SU-DHL-6 (cell line): Measurements from ENCODE around the gene CNTF.

Experiments used
- H2AFZ ChIP-seq: fragments of 200-600 bp; sonication (generic); 2 replicates; pipeline ENCODE4 v1.6.1; 2014; ENCODE audit warnings: low read depth, mild to moderate bottlenecking, moderate library complexity, mixed read lengths, antibody characterized with exemption, low read length; ENCODE audit not compliant: severe bottlenecking
- H3F3A ChIP-seq: fragments of 200-600 bp; shearing (Covaris generic); 2 replicates; pipeline ENCODE4 v1.6.0; 2016; ENCODE audit warnings: antibody characterized with exemption, mild to moderate bottlenecking; ENCODE audit not compliant: insufficient read depth
- H3K27ac ChIP-seq: fragments of 200-600 bp; sonication (generic); 2 replicates; pipeline ENCODE4 v1.5.1; 2016; ENCODE audit warnings: low read depth, mild to moderate bottlenecking, low read length, moderate library complexity, mixed read lengths
- H3K27me3 ChIP-seq: fragments of 200-600 bp; sonication (generic), shearing (Covaris generic); 2 replicates; pipeline ENCODE4 v1.6.0; 2014; ENCODE audit warnings: mild to moderate bottlenecking, low read length
- H3K36me3 ChIP-seq: fragments of 200-600 bp; sonication (generic); 2 replicates; pipeline ENCODE4 v1.6.1; 2014; ENCODE audit warnings: mild to moderate bottlenecking, low read length, mixed read lengths
- H3K4me2 ChIP-seq: fragments of 300-600, 200-600 bp; shearing (Covaris generic), sonication (generic); 2 replicates; pipeline ENCODE4 v1.6.0; 2014; ENCODE audit warnings: low read length, low read depth, mild to moderate bottlenecking; ENCODE audit not compliant: poor library complexity, severe bottlenecking
- H3K4me3 ChIP-seq: fragments of 200-600 bp; sonication (generic); 2 replicates; pipeline ENCODE4 v1.5.1; 2014; ENCODE audit warnings: antibody characterized with exemption, low read length, mild to moderate bottlenecking, mixed read lengths; ENCODE audit not compliant: insufficient read depth, poor library complexity, severe bottlenecking
- H3K79me2 ChIP-seq: fragments of 200-600 bp; sonication (generic); 2 replicates; pipeline ENCODE4 v1.6.1; 2014; ENCODE audit warnings: mild to moderate bottlenecking, low read length, moderate library complexity; ENCODE audit not compliant: insufficient read depth
- H3K9ac ChIP-seq: fragments of 200-600 bp; sonication (generic); 2 replicates; pipeline ENCODE4 v1.7.0; 2014; ENCODE audit warnings: mild to moderate bottlenecking, low read length
- H3K9me2 ChIP-seq: fragments of 200-600 bp; sonication (generic); replicated peaks from 2 replicates; pipeline ENCODE4 v1.6.1; 2014; ENCODE audit warnings: low read length; ENCODE audit not compliant: insufficient read depth
- H3K9me3 ChIP-seq: fragments of 200-600 bp; sonication (generic); 2 replicates; pipeline ENCODE4 v1.6.1; 2014; ENCODE audit warnings: low read length, mixed read lengths; ENCODE audit not compliant: insufficient read depth
- H4K20me1 ChIP-seq: fragments of 200-600 bp; sonication (generic); 2 replicates; pipeline ENCODE4 v1.6.1; 2014; ENCODE audit warnings: low read depth, mild to moderate bottlenecking, antibody characterized with exemption, low read length, moderate library complexity, mixed read lengths
- EZH2phosphoT487 ChIP-seq: fragments of 200-600 bp; sonication (generic), shearing (Covaris generic); conservative IDR thresholded peaks from 2 replicates; pipeline ENCODE4 v1.6.1; 2018; ENCODE audit warnings: mild to moderate bottlenecking, antibody characterized with exemption, low read length, moderate library complexity, mixed read lengths
- TF ChIP-seq, protein P1 (sequence below): fragments of 200-600 bp; sonication (generic); IDR thresholded peaks from one replicate; pipeline ENCODE4 v1.5.1; 2017; ENCODE audit warnings: antibody characterized with exemption, mild to moderate bottlenecking, low read length, moderate library complexity; ENCODE audit not compliant: insufficient read depth, poor library complexity, severe bottlenecking

CNTF gene

DNA sequence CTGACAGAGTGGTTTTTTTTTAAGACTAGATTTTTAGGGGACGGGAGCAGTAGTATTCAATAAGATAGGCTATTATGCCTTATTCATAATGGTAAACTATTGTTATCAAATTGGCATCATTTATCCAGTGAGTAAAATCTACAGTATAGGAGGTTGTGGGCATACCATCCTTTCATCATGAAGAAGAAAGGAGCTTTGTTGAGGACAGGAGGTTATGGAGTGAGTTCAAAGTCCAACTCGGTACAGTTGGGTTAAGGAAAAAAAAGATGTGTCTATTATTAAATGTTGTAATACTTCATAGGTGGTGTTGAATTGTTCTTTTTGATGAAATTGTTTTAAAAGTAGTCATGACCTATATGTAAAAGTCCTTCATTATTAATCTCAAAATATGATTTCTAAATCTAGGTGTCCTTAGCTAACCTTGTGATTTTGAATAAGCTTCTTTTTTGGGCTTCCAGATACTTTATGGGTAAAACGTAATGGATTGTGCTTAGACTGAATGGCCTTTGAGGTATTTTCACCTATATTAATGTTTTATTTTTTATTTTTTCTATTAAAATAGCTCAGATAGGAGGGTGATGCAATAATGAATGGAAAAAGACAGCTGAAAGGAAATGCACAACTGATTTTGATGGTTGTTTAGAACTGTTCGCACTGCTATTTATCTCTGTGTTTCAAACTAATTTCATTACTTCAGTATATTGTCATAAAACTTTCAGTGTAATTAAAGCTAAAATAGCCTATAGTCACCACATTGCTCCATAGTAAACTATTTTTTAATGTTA, 15.3 kb upstream of the CNTF start:
- Histone ChIP-seq H3K9me3 (no peaks in the 10 kb centered on the region), H3K27ac (no peak overlapping the region), H3K9me2 (no peaks in the 10 kb centered on the region), H3K9ac (no peak overlapping the region), H3K4me2 (no peak overlapping the region), H3F3A (peaks cover 7% of the 10 kb centered on the region; the same call in 1 of the 2 replicates), H3K36me3 (peaks cover 28% of the 10 kb centered on the region), H4K20me1 (peaks cover 58% of the 10 kb centered on the region), H3K79me2 (peaks cover 84% of the 10 kb centered on the region), H2AFZ (no peak overlapping the region), H3K27me3 (no peaks in the 10 kb centered on the region), H3K4me3 (no peak overlapping the region)
- TF ChIP-seq EZH2phosphoT487, result no peak

DNA sequence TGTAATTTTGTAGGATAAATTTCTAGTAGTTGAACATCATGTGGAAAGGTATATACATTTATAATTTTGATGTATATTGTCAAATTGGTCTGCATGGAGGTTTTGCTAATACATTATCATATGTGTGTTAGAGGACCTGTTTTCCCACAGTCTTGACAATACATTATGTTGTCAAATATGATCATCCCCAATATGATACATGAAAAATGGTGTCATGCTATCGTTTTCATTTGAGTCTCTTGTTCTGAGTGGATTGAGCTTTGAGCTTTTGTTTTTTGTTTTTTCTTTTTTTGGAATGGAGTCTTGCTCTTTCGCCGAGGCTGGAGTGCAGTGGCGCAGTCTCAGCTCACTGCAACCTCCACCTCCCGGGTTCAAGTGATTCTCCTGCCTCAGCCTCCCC, 14.1 kb upstream of the CNTF start:
- H3K9me2 ChIP-seq, result no peaks in the 10 kb centered on the region
- H3K36me3 ChIP-seq, result peaks cover 40% of the 10 kb centered on the region
- no peaks in the 10 kb centered on the region for H3K27me3 ChIP-seq
- TF ChIP-seq, protein P1, sequence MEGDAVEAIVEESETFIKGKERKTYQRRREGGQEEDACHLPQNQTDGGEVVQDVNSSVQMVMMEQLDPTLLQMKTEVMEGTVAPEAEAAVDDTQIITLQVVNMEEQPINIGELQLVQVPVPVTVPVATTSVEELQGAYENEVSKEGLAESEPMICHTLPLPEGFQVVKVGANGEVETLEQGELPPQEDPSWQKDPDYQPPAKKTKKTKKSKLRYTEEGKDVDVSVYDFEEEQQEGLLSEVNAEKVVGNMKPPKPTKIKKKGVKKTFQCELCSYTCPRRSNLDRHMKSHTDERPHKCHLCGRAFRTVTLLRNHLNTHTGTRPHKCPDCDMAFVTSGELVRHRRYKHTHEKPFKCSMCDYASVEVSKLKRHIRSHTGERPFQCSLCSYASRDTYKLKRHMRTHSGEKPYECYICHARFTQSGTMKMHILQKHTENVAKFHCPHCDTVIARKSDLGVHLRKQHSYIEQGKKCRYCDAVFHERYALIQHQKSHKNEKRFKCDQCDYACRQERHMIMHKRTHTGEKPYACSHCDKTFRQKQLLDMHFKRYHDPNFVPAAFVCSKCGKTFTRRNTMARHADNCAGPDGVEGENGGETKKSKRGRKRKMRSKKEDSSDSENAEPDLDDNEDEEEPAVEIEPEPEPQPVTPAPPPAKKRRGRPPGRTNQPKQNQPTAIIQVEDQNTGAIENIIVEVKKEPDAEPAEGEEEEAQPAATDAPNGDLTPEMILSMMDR, result no peak
- TF ChIP-seq EZH2phosphoT487, result no peak
- no peak overlapping the region for H3K9ac ChIP-seq
- peaks cover 46% of the 10 kb centered on the region for H4K20me1 ChIP-seq
- H2AFZ ChIP-seq, result no peak overlapping the region
- no peaks in the 10 kb centered on the region for H3K9me3 ChIP-seq
- H3K4me3 ChIP-seq, result no peak overlapping the region
- H3K4me2 ChIP-seq, result no peak overlapping the region
- peaks cover 7% of the 10 kb centered on the region; the same call in 1 of the 2 replicates for H3F3A ChIP-seq
- H3K27ac ChIP-seq, result no peak overlapping the region
- peaks cover 72% of the 10 kb centered on the region for H3K79me2 ChIP-seq

DNA sequence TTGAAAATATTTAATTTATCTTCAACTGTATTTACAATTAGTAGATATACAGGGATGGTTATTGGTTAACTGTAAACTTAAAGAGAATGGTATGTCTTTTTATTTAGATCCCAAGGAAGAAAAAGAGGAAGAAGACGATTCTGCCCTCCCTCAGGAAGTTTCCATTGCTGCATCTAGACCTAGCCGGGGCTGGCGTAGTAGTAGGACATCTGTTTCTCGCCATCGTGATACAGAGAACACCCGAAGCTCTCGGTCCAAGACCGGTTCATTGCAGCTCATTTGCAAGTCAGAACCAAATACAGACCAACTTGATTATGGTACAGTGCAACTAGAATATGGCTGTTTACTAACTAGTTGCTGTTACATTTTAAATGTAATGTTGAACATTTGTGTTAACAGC, 12.7 kb upstream of the CNTF start:
- Histone ChIP-seq H3K4me3 (no peak overlapping the region), H3K4me2 (no peak overlapping the region), H3K36me3 (peaks cover 54% of the 10 kb centered on the region), H3K79me2 (peaks cover 58% of the 10 kb centered on the region), H3K27me3 (no peaks in the 10 kb centered on the region), H3K9me3 (no peaks in the 10 kb centered on the region), H4K20me1 (peaks cover 36% of the 10 kb centered on the region), H3K9me2 (no peaks in the 10 kb centered on the region), H3K27ac (no peak overlapping the region), H3F3A (peaks cover 7% of the 10 kb centered on the region; the same call in 1 of the 2 replicates), H3K9ac (no peak overlapping the region), H2AFZ (no peak overlapping the region)
- no peak for TF ChIP-seq EZH2phosphoT487
- TF ChIP-seq, protein P1, result no peak

DNA sequence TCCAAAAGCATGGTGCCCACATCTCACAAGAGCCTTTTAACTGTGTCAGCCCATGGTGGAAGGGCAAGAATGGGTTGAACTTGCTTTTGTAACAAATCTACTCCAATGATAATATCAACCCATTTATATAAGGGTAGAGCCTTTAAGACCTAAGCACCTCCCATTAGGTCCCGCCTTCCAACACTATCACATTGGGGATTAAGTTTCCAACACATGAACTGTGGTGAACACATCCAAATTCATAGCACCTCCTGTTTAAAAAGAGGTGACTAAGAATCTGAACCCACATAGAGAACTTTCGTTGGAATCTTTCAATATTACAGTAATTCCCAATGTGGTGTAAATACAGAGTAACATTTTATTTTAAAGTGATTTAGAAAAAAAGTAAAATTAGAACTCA, 9.2 kb upstream of the CNTF start:
- TF ChIP-seq, protein P1, result no peak
- TF ChIP-seq EZH2phosphoT487, result no peak
- no peak overlapping the region for H3K4me2 ChIP-seq
- peaks cover 7% of the 10 kb centered on the region; the same call in 1 of the 2 replicates for H3F3A ChIP-seq
- no peak overlapping the region for H2AFZ ChIP-seq
- H3K9me2 ChIP-seq, result no peaks in the 10 kb centered on the region
- no peaks in the 10 kb centered on the region for H3K27me3 ChIP-seq
- peaks cover 83% of the 10 kb centered on the region for H3K36me3 ChIP-seq
- H3K79me2 ChIP-seq, result peaks cover 25% of the 10 kb centered on the region
- no peak overlapping the region for H3K27ac ChIP-seq
- H3K9me3 ChIP-seq, result no peaks in the 10 kb centered on the region
- H3K4me3 ChIP-seq, result no peak overlapping the region
- H4K20me1 ChIP-seq, result peaks cover 8% of the 10 kb centered on the region; the same call in 1 of the 2 replicates
- no peak overlapping the region for H3K9ac ChIP-seq
